DND-41 (cell line): Measurements from ENCODE around the gene TOMM7.
"Not testable (repeated sequence)": the region's sequence is repeated elsewhere in the genome, so short reads cannot be mapped to it uniquely, and the experiment has no call there.

Source experiments
- ATAC-seq: fragments of 200-7000 bp; cut with Tn5 transposase; 3 replicates; pipeline ENCODE4 v1.9.1; 2021; ENCODE audit warnings: low read depth; ENCODE audit not compliant: insufficient read depth
- DNase-seq: peaks from one replicate; pipeline ENCODE4 v3.0.0-alpha.2; 2020
- H2AFZ ChIP-seq: 2 replicates; pipeline ENCODE4 v1.6.0; 2012; ENCODE audit warnings: low read depth, low read length
- H3K27ac ChIP-seq: 2 replicates; pipeline ENCODE4 v1.5.1; 2012; ENCODE audit warnings: low read length, inconsistent platforms
- H3K27me3 ChIP-seq: fragments of 200-600 bp; sonication (generic); 2 replicates; pipeline ENCODE4 v1.6.0; 2012; ENCODE audit warnings: low read length, mild to moderate bottlenecking, inconsistent platforms; ENCODE audit not compliant: insufficient read depth, poor library complexity
- H3K36me3 ChIP-seq: 2 replicates; pipeline ENCODE4 v1.5.1; 2012; ENCODE audit warnings: low read length, inconsistent platforms; ENCODE audit not compliant: insufficient read depth
- H3K4me1 ChIP-seq: 2 replicates; pipeline ENCODE4 v1.5.1; 2012; ENCODE audit warnings: mild to moderate bottlenecking, low read length; ENCODE audit not compliant: insufficient read depth
- H3K4me2 ChIP-seq: 2 replicates; pipeline ENCODE4 v1.6.0; 2012; ENCODE audit warnings: mild to moderate bottlenecking, moderate library complexity, low read length, inconsistent platforms; ENCODE audit not compliant: insufficient read depth
- H3K4me3 ChIP-seq, 2 experiments: fragments of 200-600 bp in 1 of 2; shearing (Covaris generic) in 1 of 2; 2 replicates each; pipeline ENCODE4 v1.5.1; 2012 to 2016; ENCODE audit warnings: inconsistent platforms in 2 of 2, low read length in 2 of 2, mild to moderate bottlenecking in 2 of 2, low read depth in 1 of 2, moderate library complexity in 1 of 2
- H3K79me2 ChIP-seq: 2 replicates; pipeline ENCODE4 v1.6.0; 2012; ENCODE audit warnings: low read length, inconsistent platforms; ENCODE audit not compliant: insufficient read depth
- H3K9ac ChIP-seq: 2 replicates; pipeline ENCODE4 v1.6.0; 2012; ENCODE audit warnings: low read depth, mild to moderate bottlenecking, inconsistent platforms, low read length, moderate library complexity
- H3K9me3 ChIP-seq: 2 replicates; pipeline ENCODE4 v1.5.1; 2012; ENCODE audit warnings: low read length, moderate library complexity, mild to moderate bottlenecking, inconsistent platforms; ENCODE audit not compliant: insufficient read depth, severe bottlenecking
- H4K20me1 ChIP-seq: 2 replicates; pipeline ENCODE4 v1.6.0; 2012; ENCODE audit warnings: low read length; ENCODE audit not compliant: insufficient read depth
- CTCF ChIP-seq: IDR thresholded peaks from 2 replicates; pipeline ENCODE4 v1.5.1; 2012; ENCODE audit warnings: borderline replicate concordance, low read length, moderate library complexity, mild to moderate bottlenecking; ENCODE audit not compliant: poor library complexity, severe bottlenecking; ENCODE audit errors: extremely low read depth
- EZH2 ChIP-seq: IDR thresholded peaks from 3 replicates; pipeline ENCODE4 v1.6.1; 2012; ENCODE audit warnings: borderline replicate concordance, low read depth, mild to moderate bottlenecking, moderate library complexity, low read length, inconsistent platforms; ENCODE audit not compliant: severe bottlenecking

TOMM7 gene

GRCh38 chr7:22809902-22810642 lies 12.6 kb downstream of the TOMM7 start:
- H3K4me1 ChIP-seq, result no peaks in the 10 kb centered on the region

DNA sequence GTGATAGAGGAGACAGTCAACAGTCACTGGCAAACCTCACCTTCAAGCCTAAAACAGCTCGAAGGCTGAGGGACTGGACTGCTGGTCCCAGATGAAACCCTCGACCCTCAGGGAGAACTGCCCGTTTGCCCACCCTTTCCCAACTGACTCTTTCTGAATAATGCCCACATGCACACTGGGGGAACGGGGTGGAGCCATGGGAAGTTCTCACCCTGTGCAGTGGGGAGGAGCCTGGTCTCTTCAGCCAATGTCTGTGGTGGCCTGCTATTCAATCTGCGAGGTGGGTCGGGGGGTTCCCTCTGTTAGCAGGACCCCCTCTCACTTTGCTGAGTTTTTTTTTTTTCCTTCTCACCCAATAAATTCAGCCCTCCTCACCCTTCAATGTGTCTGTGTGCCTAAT lies 14.5 kb downstream of the TOMM7 start:
- H3K27ac ChIP-seq, result no peak overlapping the region
- H3K4me3 ChIP-seq, result no peak overlapping the region
- DNase-seq, result no peak
- TF ChIP-seq CTCF (no peak), EZH2 (no peak)
- no peaks in the 10 kb centered on the region for H3K4me1 ChIP-seq
- H3K4me2 ChIP-seq, result no peak overlapping the region
- H3K36me3 ChIP-seq, result peaks cover 15% of the 10 kb centered on the region; the same call in 1 of the 2 replicates
- no peak overlapping the region for H2AFZ ChIP-seq
- H3K9me3 ChIP-seq, result no peaks in the 10 kb centered on the region
- no peak for ATAC-seq
- H3K79me2 ChIP-seq, result no peaks in the 10 kb centered on the region
- H4K20me1 ChIP-seq, result no peaks in the 10 kb centered on the region
- no peaks in the 10 kb centered on the region for H3K27me3 ChIP-seq
- no peak overlapping the region for H3K9ac ChIP-seq

More at GRCh38 chr7:22809902-22810642, 12.6 kb downstream of the TOMM7 start:
- H2AFZ ChIP-seq, result no peak overlapping the region
- H3K4me3 ChIP-seq, result no peak overlapping the region
- H3K27ac ChIP-seq, result no peak overlapping the region
- peaks cover 22% of the 10 kb centered on the region; the same call in 1 of the 2 replicates for H3K36me3 ChIP-seq
- no peaks in the 10 kb centered on the region for H3K79me2 ChIP-seq
- H3K27me3 ChIP-seq, result no peaks in the 10 kb centered on the region
- no peak overlapping the region for H3K9ac ChIP-seq
- peaks cover 3% of the 10 kb centered on the region; the same call in 1 of the 2 replicates for H4K20me1 ChIP-seq
- ATAC-seq (no peak), DNase-seq (no peak)
- no peaks in the 10 kb centered on the region for H3K9me3 ChIP-seq
- no peak overlapping the region for H3K4me2 ChIP-seq
- TF ChIP-seq EZH2, result no peak
- no peak for TF ChIP-seq CTCF

DNA sequence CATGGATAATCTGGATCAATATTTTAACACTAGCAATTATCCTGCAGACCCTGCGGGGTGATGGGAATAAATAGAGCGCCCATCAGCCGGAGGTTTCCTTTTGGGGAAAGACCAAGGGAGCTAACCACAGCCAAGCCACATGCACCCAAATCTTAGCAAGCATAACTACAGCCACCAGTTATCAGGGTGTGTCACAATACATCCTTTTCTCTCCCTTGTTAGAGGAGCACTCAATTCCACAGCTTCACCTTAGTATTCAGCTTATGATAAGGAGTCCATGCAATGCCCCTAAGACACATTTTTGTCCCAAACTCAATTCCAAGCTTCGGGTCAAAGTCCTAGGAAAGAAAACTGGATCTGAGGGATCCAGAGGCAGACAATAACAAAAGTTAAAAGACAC lies 15.9 kb downstream of the TOMM7 start:
- Histone ChIP-seq H3K4me3 (no peak overlapping the region), H3K4me2 (no peak overlapping the region), H3K9me3 (no peaks in the 10 kb centered on the region), H3K27ac (no peak overlapping the region), H3K27me3 (peaks cover 3% of the 10 kb centered on the region), H3K9ac (no peak overlapping the region), H3K4me1 (no peaks in the 10 kb centered on the region), H2AFZ (no peak overlapping the region), H4K20me1 (no peaks in the 10 kb centered on the region), H3K36me3 (peaks cover 1% of the 10 kb centered on the region; the same call in 1 of the 2 replicates), H3K79me2 (no peaks in the 10 kb centered on the region)
- no peak for TF ChIP-seq EZH2
- TF ChIP-seq CTCF, result no peak
- ATAC-seq, result no peak
- no peak for DNase-seq

- no peak overlapping the region for H3K4me3 ChIP-seq
- no peak overlapping the region for H3K9ac ChIP-seq
- DNase-seq (no peak), ATAC-seq (no peak)
- TF ChIP-seq CTCF, result no peak
- no peak for TF ChIP-seq EZH2
- H3K27ac ChIP-seq, result no peak overlapping the region
- no peaks in the 10 kb centered on the region for H3K4me1 ChIP-seq
- H3K9me3 ChIP-seq, result no peaks in the 10 kb centered on the region
- H3K27me3 ChIP-seq, result peaks cover 3% of the 10 kb centered on the region
- H2AFZ ChIP-seq, result no peak overlapping the region
- H3K36me3 ChIP-seq, result no peaks in the 10 kb centered on the region
- no peaks in the 10 kb centered on the region for H3K79me2 ChIP-seq
- no peak overlapping the region for H3K4me2 ChIP-seq
- no peaks in the 10 kb centered on the region for H4K20me1 ChIP-seq
Measured at GRCh38 chr7:22805227-22805626, 17.4 kb downstream of the TOMM7 start.

- H3K27me3 ChIP-seq, ATAC-seq, H3K36me3 ChIP-seq, H3K9ac ChIP-seq, H3K4me1 ChIP-seq, H2AFZ ChIP-seq, H4K20me1 ChIP-seq, H3K9me3 ChIP-seq, H3K4me3 ChIP-seq, DNase-seq, H3K4me2 ChIP-seq, H3K27ac ChIP-seq, H3K79me2 ChIP-seq: not testable (repeated sequence)
Measured at GRCh38 chr7:22802831-22803230, 19.8 kb downstream of the TOMM7 start.
